ENCODE data around the gene DCXR. TPM values are rescaled to one million over a fixed set of nuclear protein-coding genes. Genes with fewer than 3 reads are reported as not detected.

Gene DCXR
- total RNA-seq, 1 experiment from 2014 or later = 135 TPM

DNA sequence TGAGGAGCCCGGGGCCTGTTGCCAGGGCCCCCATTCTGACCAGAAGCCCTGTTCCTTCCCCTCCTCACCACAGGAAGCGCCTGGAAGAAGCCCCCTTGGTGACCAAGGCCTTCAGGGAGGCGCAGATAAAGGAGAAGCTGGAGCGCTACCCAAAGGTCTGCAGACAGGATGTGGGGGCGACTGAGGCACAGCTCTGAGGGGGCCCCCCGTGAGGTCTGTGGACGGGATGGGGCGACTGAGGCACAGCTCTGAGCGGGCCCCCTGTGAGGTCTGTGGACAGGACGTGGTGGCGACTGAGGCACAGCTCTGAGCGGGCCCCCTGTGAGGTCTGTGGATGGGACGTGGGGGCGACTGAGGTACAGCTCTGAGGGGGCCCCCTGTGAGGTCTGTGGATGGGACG lies 28.1 kb downstream of the DCXR start:
- H3K79me2 ChIP-seq (ENCODE audit: low read length) = no peaks in the 10 kb centered on the region
- no peak for TF ChIP-seq CTCF (conservative IDR thresholded peaks at IDR 0.05; ENCODE audit: low read depth, low read length)
- TF ChIP-seq EZH2phosphoT487 (IDR thresholded peaks at IDR 0.05; ENCODE audit: borderline replicate concordance, low read length) = no peak
- TF ChIP-seq EZH2 (IDR thresholded peaks at IDR 0.05; ENCODE audit: low read length, unreplicated experiment) = no peak
- ATAC-seq = no peak
- ChIA-PET CTCF (no interaction called here), POLR2A (ENCODE audit: unreplicated experiment) (no interaction called here)
- H3F3A ChIP-seq (ENCODE audit: low read length, unreplicated experiment) = no peaks in the 10 kb centered on the region
- no peaks in the 10 kb centered on the region for H4K20me1 ChIP-seq (ENCODE audit: low read length)
- H3K4me1 ChIP-seq (ENCODE audit: insufficient read depth, low read length) = peaks cover 4% of the 10 kb centered on the region
- no peaks in the 10 kb centered on the region for H3K27me3 ChIP-seq (ENCODE audit: low read length)
- no peak overlapping the region for H3K4me2 ChIP-seq (ENCODE audit: low read length)
- no TSS peak for BruUV-seq (replicated peaks)
- no peak overlapping the region for H3K9ac ChIP-seq (ENCODE audit: low read length)
- H2AFZ ChIP-seq (ENCODE audit: low read length) = no peak overlapping the region
- H3K9me3 ChIP-seq (ENCODE audit: low read length) = no peaks in the 10 kb centered on the region
- H3K36me3 ChIP-seq (ENCODE audit: low read depth, low read length) = no peaks in the 10 kb centered on the region
- intact Hi-C loops (cut with micrococcal nuclease) = no loop called here
- no peaks in the 10 kb centered on the region for H3K9me2 ChIP-seq (replicated peaks; ENCODE audit: low read length)
- no peak overlapping the region for H3K4me3 ChIP-seq (ENCODE audit: low read length)
- no peak overlapping the region for H3K27ac ChIP-seq (ENCODE audit: low read length)
- no peak for DNase-seq

GRCh38 chr17:82008941-82009405 lies 28.5 kb downstream of the DCXR start:
- H2AFZ ChIP-seq (ENCODE audit: low read length) = no peak overlapping the region
- ChIA-PET POLR2A (ENCODE audit: unreplicated experiment) (no interaction called here), CTCF (no interaction called here)
- H3K79me2 ChIP-seq (ENCODE audit: low read length) = no peaks in the 10 kb centered on the region
- no peaks in the 10 kb centered on the region for H3K9me3 ChIP-seq (ENCODE audit: low read length)
- no peaks in the 10 kb centered on the region for H3F3A ChIP-seq (ENCODE audit: low read length, unreplicated experiment)
- no TSS peak for BruUV-seq (replicated peaks)
- H3K9ac ChIP-seq (ENCODE audit: low read length) = no peak overlapping the region
- TF ChIP-seq CTCF (conservative IDR thresholded peaks at IDR 0.05; ENCODE audit: low read depth, low read length) = no peak
- TF ChIP-seq EZH2phosphoT487 (IDR thresholded peaks at IDR 0.05; ENCODE audit: borderline replicate concordance, low read length) = no peak
- no peak for TF ChIP-seq EZH2 (IDR thresholded peaks at IDR 0.05; ENCODE audit: low read length, unreplicated experiment)
- H3K27ac ChIP-seq (ENCODE audit: low read length) = no peak overlapping the region
- intact Hi-C loops (cut with micrococcal nuclease) = no loop called here
- no peaks in the 10 kb centered on the region for H3K9me2 ChIP-seq (replicated peaks; ENCODE audit: low read length)
- ATAC-seq (no peak), DNase-seq (no peak)
- H3K27me3 ChIP-seq (ENCODE audit: low read length) = no peaks in the 10 kb centered on the region
- H3K36me3 ChIP-seq (ENCODE audit: low read depth, low read length) = no peaks in the 10 kb centered on the region
- H4K20me1 ChIP-seq (ENCODE audit: low read length) = no peaks in the 10 kb centered on the region
- H3K4me2 ChIP-seq (ENCODE audit: low read length) = no peak overlapping the region
- no peak overlapping the region for H3K4me3 ChIP-seq (ENCODE audit: low read length)
- peaks cover 9% of the 10 kb centered on the region for H3K4me1 ChIP-seq (ENCODE audit: insufficient read depth, low read length)

GRCh38 chr17:82008258-82008940 lies 29.1 kb downstream of the DCXR start:
- Histone ChIP-seq H3K4me3 (ENCODE audit: low read length) (no peak overlapping the region), H3K4me2 (ENCODE audit: low read length) (no peak overlapping the region), H3K9ac (ENCODE audit: low read length) (no peak overlapping the region), H3K79me2 (ENCODE audit: low read length) (no peaks in the 10 kb centered on the region), H4K20me1 (ENCODE audit: low read length) (no peaks in the 10 kb centered on the region), H3K36me3 (ENCODE audit: low read depth, low read length) (no peaks in the 10 kb centered on the region), H2AFZ (ENCODE audit: low read length) (no peak overlapping the region), H3K9me2 (replicated peaks; ENCODE audit: low read length) (no peaks in the 10 kb centered on the region), H3K9me3 (ENCODE audit: low read length) (no peaks in the 10 kb centered on the region), H3K27ac (ENCODE audit: low read length) (no peak overlapping the region), H3K27me3 (ENCODE audit: low read length) (no peaks in the 10 kb centered on the region), H3F3A (ENCODE audit: low read length, unreplicated experiment) (no peaks in the 10 kb centered on the region), H3K4me1 (ENCODE audit: insufficient read depth, low read length) (peaks cover 13% of the 10 kb centered on the region)
- intact Hi-C loops (cut with micrococcal nuclease) = no loop called here
- no peak for TF ChIP-seq EZH2 (IDR thresholded peaks at IDR 0.05; ENCODE audit: low read length, unreplicated experiment)
- no peak for TF ChIP-seq EZH2phosphoT487 (IDR thresholded peaks at IDR 0.05; ENCODE audit: borderline replicate concordance, low read length)
- no peak for TF ChIP-seq CTCF (conservative IDR thresholded peaks at IDR 0.05; ENCODE audit: low read depth, low read length)
- ATAC-seq = no peak
- DNase-seq = no peak
- ChIA-PET CTCF (no interaction called here), POLR2A (ENCODE audit: unreplicated experiment) (no interaction called here)
- no TSS peak for BruUV-seq (replicated peaks)

Data from PC-3 (cell line).